Airway epithelial cell (primary cell): ENCODE results near the gene PSMC1. TPM values are rescaled to one million over a fixed set of nuclear protein-coding genes. Genes with fewer than 3 reads are reported as not detected.

Experiments used
- total RNA-seq: library from RNA; depleted of rRNA; stranded (reverse); fragments of >200 nt; gene quantifications from 2 replicates; pipeline ENCODE4 v1.2.3, GENCODE V29; 2015

Gene PSMC1
- 146 and 151 TPM in 2 replicates for total RNA-seq

GRCh38 chr14:90256354-90257131 lies at the start of gene PSMC1:
PSMC1 (plus strand) TSS chr14:90256553; CDS start chr14:90256598, 45 bp downstream.

Other genes with a start within 250 kb of the PSMC1 start
- not detected in 2 replicates for gene KCNK13, start 194.6 kb upstream of the PSMC1 start, total RNA-seq
- 6.8 and 11.8 TPM in 2 replicates for gene NRDE2, start 75.4 kb downstream of the PSMC1 start, total RNA-seq
- gene CALM1, start 140.5 kb downstream of the PSMC1 start, total RNA-seq: 584 and 608 TPM in 2 replicates